GM21737 (cell line): ENCODE measurements around the gene MTCL1.
"Not testable (repeated sequence)": the region's sequence is repeated elsewhere in the genome, so short reads cannot be mapped to it uniquely, and the experiment has no call there.

Experiments used
- ATAC-seq: cut with Tn5 transposase; IDR thresholded peaks from one replicate; pipeline ENCODE4 v1.9.1; 2021; ENCODE audit warnings: mild to moderate bottlenecking, moderate library complexity; ENCODE audit not compliant: unreplicated experiment

The MTCL1 gene

GRCh38 chr18:8741117-8741516 is 35.8 kb downstream of the MTCL1 start:
- ATAC-seq = no peak

- no peak for ATAC-seq
These were observed 36.2 kb downstream of the MTCL1 start for GRCh38 chr18:8741532-8741931.

GRCh38 chr18:8742387-8743361 is 37.3 kb downstream of the MTCL1 start:
- no peak for ATAC-seq

GRCh38 chr18:8744038-8744437 is 38.7 kb downstream of the MTCL1 start:
- no peak for ATAC-seq

GRCh38 chr18:8744656-8745055 is 39.3 kb downstream of the MTCL1 start:
- no peak for ATAC-seq

- no peak for ATAC-seq
These were observed 40.1 kb downstream of the MTCL1 start for GRCh38 chr18:8745355-8746014.

GRCh38 chr18:8747440-8747937 is 42.1 kb downstream of the MTCL1 start:
- ATAC-seq = no peak

GRCh38 chr18:8749492-8749891 is 44.1 kb downstream of the MTCL1 start:
- ATAC-seq = no peak

GRCh38 chr18:8750954-8751415 is 45.6 kb downstream of the MTCL1 start:
- no peak for ATAC-seq

- no peak for ATAC-seq
These were observed 46.3 kb downstream of the MTCL1 start for GRCh38 chr18:8751692-8752091.

GRCh38 chr18:8752329-8752728 is 47.0 kb downstream of the MTCL1 start:
- ATAC-seq = no peak

GRCh38 chr18:8754995-8755960 is 49.9 kb downstream of the MTCL1 start:
- no peak for ATAC-seq

GRCh38 chr18:8756571-8756970 is 51.2 kb downstream of the MTCL1 start:
- no peak for ATAC-seq

GRCh38 chr18:8757396-8757997 is 52.1 kb downstream of the MTCL1 start:
- ATAC-seq = no peak

- ATAC-seq = no peak
These were observed 53.1 kb downstream of the MTCL1 start for GRCh38 chr18:8758466-8758865.

GRCh38 chr18:8760984-8761383 is 55.6 kb downstream of the MTCL1 start:
- no peak for ATAC-seq

- not testable (repeated sequence) for ATAC-seq
These were observed 56.2 kb downstream of the MTCL1 start for GRCh38 chr18:8761535-8761934.

GRCh38 chr18:8762968-8763367 is 57.6 kb downstream of the MTCL1 start:
- no peak for ATAC-seq

- no peak for ATAC-seq
These were observed 58.3 kb downstream of the MTCL1 start for GRCh38 chr18:8763611-8764010.

GRCh38 chr18:8765783-8766463 is 60.6 kb downstream of the MTCL1 start:
- ATAC-seq = no peak
